HEK293 (cell line): ENCODE data around the gene ATF7IP2.

Experiments
- MEIS1 ChIP-seq: sonication (generic); formaldehyde crosslinking; IDR thresholded peaks from 2 replicates; pipeline ENCODE4 v1.8.1; 2022; ENCODE audit warnings: missing genetic modification reagents, mild to moderate bottlenecking, borderline replicate concordance
- TCF7L2 ChIP-seq: IDR thresholded peaks from 2 replicates; pipeline ENCODE4 v1.6.1; 2011; ENCODE audit warnings: low read depth, mild to moderate bottlenecking, inconsistent platforms, low read length, moderate library complexity, borderline replicate concordance
- TRIM28 ChIP-seq: IDR thresholded peaks from 2 replicates; pipeline ENCODE4 v1.6.1; 2011; ENCODE audit warnings: low read length, control low read depth, borderline replicate concordance
- ZBTB44 ChIP-seq: fragments of 450-650 bp; IDR thresholded peaks from 2 replicates; pipeline ENCODE4 v1.5.1; 2018; ENCODE audit warnings: missing biosample characterization, mild to moderate bottlenecking, missing genetic modification characterization
- ZNF24 ChIP-seq: fragments of 450-650 bp; formaldehyde crosslinking; IDR thresholded peaks from 2 replicates; pipeline ENCODE4 v1.5.1; 2016; ENCODE audit warnings: missing biosample characterization, missing genetic modification characterization
- ZNF366 ChIP-seq: fragments of 450-650 bp; formaldehyde crosslinking; conservative IDR thresholded peaks from 2 replicates; pipeline ENCODE4 v1.5.1; 2016; ENCODE audit warnings: missing biosample characterization, missing genetic modification characterization
- ZNF416 ChIP-seq: fragments of 450-650 bp; formaldehyde crosslinking; IDR thresholded peaks from 2 replicates; pipeline ENCODE4 v1.5.1; 2016; ENCODE audit warnings: missing biosample characterization, missing genetic modification characterization
- ZNF48 ChIP-seq: fragments of 450-650 bp; formaldehyde crosslinking; IDR thresholded peaks from 2 replicates; pipeline ENCODE4 v1.5.1; 2016; ENCODE audit warnings: missing biosample characterization, missing genetic modification characterization
- ZNF580 ChIP-seq: fragments of 450-650 bp; formaldehyde crosslinking; IDR thresholded peaks from 2 replicates; pipeline ENCODE4 v1.5.1; 2016; ENCODE audit warnings: missing biosample characterization, missing genetic modification characterization
- ZXDB ChIP-seq: fragments of 450-650 bp; formaldehyde crosslinking; IDR thresholded peaks from 2 replicates; pipeline ENCODE4 v1.5.1; 2016; ENCODE audit warnings: missing biosample characterization, missing genetic modification characterization

- TF ChIP-seq ZNF580 (tag by site-specific recombination), result no peak
- TF ChIP-seq TRIM28, result no peak
- no peak for TF ChIP-seq ZNF48 (tag by site-specific recombination)
- no peak for TF ChIP-seq ZXDB
- no peak for TF ChIP-seq ZBTB44
- no peak for TF ChIP-seq TCF7L2
- TF ChIP-seq ZNF24 (tag by site-specific recombination), result no peak
- TF ChIP-seq ZNF366, result no peak
- TF ChIP-seq MEIS1 (CRISPR knock-in tag), result no peak
- no peak for TF ChIP-seq ZNF416 (tag by site-specific recombination)
These were observed 33.8 kb downstream of the ATF7IP2 start for GRCh38 chr16:10419701-10420100.
